ENCODE measurements around the gene SLC29A2.
"Not testable (repeated sequence)": the region's sequence is repeated elsewhere in the genome, so short reads cannot be mapped to it uniquely, and the experiment has no call there.

The SLC29A2 gene

DNA sequence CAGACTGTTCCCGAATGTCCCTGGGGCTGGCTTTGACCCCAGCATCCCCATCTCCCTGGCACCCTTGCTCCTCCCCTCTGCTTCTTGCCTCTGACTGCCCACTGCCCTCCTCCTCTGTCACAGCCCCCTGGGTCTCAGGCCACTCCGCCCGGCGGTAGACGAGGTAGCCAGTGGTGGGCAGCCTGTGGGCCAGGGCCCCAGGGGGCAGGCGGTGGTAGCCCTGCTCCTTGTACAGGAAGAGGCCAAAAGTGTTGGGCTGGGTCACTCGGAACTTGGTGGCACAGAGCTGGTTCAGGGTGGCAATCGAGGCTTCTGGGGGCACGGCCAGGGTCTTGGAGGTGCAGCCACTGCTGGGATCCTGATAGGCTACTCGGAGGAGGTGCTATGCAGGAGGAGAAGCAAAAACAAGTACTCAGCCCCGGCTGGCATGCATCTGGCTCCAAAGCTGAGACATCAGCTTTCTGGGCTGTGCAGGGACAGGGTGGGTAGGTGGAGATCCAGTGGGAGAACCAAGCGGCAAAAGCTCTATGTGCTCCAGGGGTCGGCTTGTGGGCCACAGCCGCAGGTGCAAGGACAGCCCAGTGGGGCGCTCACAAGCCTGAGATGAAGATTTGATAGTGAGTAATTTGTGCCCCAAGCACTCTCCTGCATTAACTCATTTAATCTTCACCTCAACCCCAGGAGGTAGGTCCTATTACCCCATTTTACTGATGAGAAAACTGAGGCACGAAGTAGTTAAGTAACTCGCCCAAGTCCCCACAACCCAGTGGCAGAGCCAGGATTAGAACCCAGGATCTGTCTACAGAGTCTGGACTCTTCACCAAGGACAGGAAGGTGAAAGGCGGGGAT is 39.0 kb downstream of the SLC29A2 start:
- DNase-seq, result no peak

GRCh38 chr11:66331542-66332370 is 39.8 kb downstream of the SLC29A2 start:
- no peak for DNase-seq

DNA sequence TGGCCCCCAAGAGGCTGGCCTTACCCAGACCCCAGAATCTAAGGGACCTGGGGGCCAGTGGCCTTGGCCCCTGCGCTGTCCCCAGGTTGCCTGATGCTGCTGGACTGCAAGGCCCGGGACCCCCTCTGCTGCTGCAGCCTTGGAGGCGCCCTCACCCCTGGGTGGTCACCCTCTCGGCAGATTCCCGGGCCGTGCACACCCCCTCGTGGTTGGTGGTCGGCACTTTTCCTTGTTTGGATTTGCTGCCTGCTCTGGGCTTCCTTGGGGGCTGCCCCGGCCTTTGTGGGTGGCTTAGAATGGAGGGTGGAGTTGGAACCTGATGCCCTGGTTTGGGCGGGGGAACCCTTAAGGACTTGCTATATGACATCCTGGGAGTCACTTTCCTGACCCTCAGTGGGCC is 40.6 kb downstream of the SLC29A2 start:
- no peak for DNase-seq

GRCh38 chr11:66329165-66329673 is 42.3 kb downstream of the SLC29A2 start:
- DNase-seq, result no peak

DNA sequence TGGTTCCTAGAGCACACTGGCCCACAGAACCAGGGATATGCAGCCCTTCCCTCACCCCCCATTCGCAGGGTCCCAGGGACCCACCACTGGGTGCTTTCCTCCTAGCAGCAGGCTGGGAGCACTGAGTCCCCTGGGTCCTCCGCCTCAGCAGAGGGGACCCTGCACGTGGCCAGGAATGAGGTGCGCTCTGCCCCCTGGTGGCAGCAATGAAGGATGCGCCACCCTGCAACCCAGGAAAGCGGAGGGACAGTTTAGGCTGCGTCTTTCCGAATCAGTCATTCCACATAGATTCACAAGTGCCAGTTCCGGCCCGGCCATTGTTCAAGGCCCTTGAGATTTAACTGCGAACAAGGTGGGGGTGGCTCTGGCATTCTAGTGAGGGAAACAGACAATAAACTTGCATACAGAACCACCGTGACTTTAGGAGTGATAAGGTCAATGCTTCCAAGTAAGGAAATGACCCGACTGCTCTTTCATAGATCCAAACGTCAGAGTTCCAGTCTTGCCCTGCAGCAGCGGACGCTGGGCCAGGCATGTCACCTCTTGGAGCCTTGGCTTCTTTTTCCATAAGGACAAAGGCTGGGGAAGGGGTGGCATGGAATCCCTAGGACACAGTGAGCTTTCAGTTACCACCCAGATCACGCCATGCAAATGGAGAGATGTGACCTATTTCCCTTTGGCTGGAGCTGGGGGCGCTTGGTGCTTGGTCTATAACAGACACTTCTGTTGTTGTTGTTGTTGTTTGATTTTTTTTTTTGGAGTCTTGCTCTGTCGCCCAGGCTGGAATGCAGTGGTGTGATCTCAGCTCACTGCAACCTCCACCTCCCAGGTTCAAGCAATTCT is 43.0 kb downstream of the SLC29A2 start:
- DNase-seq, result peak; percentile 66 to 78

DNA sequence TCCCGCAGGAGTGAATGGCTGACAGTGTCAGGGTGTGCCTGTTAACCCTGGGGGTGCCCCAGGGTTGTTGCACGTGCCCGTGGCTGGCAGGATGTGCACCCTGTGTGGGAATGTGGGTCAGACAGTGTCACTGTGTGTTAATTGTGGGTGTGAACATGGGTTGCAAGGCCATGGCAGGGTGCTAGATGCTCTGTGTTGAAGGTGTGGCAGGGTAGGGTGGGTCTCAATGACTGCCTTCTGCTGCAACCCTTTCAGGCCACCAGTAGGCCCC is 43.6 kb downstream of the SLC29A2 start:
- DNase-seq, result no peak

GRCh38 chr11:66327171-66328030 is 44.2 kb downstream of the SLC29A2 start:
- peak in 1 of 2 experiments; percentile 22 for DNase-seq

GRCh38 chr11:66326261-66327111 is 45.1 kb downstream of the SLC29A2 start:
- DNase-seq, result peak in 1 of 2 experiments; percentile 31

- no peak for DNase-seq
Observed at GRCh38 chr11:66325263-66325671, 46.3 kb downstream of the SLC29A2 start.

- no peak for DNase-seq
Observed at GRCh38 chr11:66324664-66325063, 46.9 kb downstream of the SLC29A2 start.

DNA sequence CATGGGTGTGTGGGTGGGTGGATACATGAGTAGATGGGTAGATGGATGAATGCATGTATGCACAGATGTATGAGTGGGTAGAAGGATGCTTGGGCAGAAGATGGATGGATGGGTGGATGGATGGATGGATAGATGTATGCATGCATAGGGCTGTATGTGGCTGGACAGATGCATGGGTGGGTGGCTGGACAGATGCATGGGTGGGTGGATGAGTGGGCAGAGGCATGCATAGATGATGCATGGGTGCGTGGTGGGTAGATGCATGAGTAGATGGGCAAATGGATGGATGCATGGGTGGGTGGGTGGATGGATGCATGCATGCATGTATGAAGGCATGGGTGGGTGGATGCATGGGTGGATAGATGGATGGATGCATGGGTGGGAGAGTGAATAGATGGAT is 47.9 kb downstream of the SLC29A2 start:
- DNase-seq, result no peak

GRCh38 chr11:66322732-66323427 is 48.7 kb downstream of the SLC29A2 start:
- DNase-seq, result no peak

GRCh38 chr11:66321606-66322005 is 50.0 kb downstream of the SLC29A2 start:
- no peak for DNase-seq

DNA sequence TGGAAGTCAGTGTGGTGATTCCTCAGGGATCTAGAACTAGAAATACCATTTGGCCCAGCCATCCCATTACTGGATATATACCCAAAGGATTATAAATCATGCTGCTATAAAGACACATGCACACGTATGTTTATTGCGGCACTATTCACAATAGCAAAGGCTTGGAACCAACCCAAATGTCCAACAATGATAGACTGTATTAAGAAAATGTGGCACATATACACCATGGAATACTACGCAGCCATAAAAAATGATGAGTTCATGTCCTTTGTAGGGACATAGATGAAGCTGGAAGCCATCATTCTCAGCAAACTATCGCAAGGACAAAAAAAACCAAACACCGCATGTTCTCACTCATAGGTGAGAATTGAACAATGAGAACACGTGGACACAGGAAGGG is 50.8 kb downstream of the SLC29A2 start:
- DNase-seq, result not testable (repeated sequence)

GRCh38 chr11:66320289-66320688 is 51.3 kb downstream of the SLC29A2 start:
- not testable (repeated sequence) for DNase-seq

- DNase-seq, result no peak
Observed at GRCh38 chr11:66318600-66318970, 53.0 kb downstream of the SLC29A2 start.

DNA sequence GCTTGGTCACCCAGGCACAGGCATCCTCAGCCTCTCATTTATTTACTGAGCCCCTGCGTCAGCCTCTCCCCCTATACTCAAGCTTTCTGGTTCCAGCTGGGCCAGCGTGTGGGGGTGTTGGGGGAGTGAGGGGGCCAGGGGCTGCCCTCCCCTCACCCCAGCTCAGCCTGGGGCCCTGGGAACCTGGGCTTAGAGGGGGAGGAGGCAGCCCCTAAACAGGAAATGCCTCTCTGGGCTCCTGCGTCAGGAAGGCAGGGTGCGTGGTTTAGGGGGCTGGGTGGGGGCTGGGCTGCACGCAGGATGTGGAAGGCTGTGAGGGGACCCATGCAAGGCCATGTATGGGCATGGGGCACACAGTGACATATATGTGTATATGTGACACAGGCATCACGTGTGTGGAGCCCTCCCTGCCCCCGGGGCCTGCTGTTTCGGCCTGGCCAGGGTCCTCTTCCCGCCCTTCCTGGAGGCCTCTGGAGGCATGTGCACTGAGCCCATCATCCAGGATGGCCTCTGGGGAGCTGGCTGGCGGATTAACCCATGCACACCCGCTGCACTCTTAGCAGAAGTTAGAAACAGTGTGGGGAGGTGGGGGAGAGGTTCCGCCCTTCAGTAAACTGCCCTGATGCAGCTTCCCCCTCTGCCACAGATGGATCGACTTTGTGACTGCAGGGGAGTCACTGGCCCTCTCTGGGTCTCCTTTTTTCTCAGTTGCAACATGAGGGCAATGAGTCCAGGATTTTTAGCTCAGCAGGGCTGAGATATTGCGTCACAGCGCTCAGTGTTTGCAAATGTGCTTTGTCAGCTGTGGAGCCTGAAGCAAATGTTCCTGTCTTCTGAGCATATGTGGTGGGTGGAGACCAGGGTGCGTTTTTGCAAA is 53.6 kb downstream of the SLC29A2 start:
- no peak for DNase-seq

DNA sequence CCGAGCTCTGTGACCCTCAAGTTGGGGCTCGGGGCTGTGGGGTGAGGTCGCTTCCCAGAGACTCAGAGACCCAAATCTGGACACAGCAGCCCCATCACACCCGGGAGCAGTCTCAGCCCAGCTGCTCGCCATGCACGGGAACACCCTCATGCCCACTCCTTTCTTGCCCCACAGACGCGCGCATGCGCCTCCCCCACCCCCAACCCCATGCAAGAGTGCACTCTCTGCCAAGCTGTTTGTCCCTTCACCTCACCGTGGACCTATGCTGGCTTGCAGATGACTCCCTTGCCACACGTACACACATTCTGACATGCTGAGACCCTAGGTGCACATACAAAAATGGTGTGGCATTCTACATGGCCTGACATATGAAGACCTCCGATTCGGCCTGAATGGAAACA is 54.2 kb downstream of the SLC29A2 start:
- no peak for DNase-seq

DNA sequence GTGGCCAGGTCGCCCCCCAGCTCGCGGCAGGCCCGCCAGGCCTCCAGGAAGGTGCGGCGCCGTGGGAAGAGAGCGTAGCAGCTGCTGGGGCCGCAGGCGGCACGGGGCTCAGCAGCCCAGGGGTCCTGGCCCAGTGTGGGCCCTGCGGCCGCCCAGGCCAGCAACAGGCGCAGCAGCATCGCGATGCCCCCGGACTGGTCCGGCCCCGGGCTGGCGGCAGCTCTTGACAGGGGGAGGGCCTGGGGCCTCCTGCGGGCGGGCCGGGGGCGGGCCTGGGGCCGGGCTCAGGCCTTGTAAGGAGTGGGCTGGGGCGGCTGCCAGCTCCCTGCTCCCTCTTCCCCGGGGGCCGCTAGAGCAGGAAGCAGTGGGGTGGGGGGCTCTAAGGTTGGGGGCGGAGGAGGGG is 54.7 kb downstream of the SLC29A2 start, which contains the start of gene CD248:
Gene CD248 (minus strand): TSS at position 196 of the 403 bp plus-strand sequence. CDS start 17 bp downstream, at position 179.
- no peak for DNase-seq

All from SW 1271 (cell line).